Calu3 (cell line): ENCODE data around the gene ZC2HC1C. TPM values are rescaled to one million over a fixed set of nuclear protein-coding genes. Genes with fewer than 3 reads are reported as not detected.
"Not testable (repeated sequence)": the region's sequence is repeated elsewhere in the genome, so short reads cannot be mapped to it uniquely, and the experiment has no call there.

Source experiments
- BruUV-seq: library from RNA; stranded (reverse); fragments of 400-500 nt; replicated peaks from 2 replicates; lab custom pipeline; 2021; lab: Mats Ljungman, UMichigan
- CTCF ChIA-PET: fragments of 300-600 bp; sonication (Branson Sonifier 250); formaldehyde crosslinking; loops from one replicate; lab custom pipeline; 2022; ENCODE audit warnings: antibody characterized with exemption; lab: Charles Lee
- DNase-seq: peaks from one replicate; pipeline ENCODE4 v3.0.0; 2022
- H3K27ac Mint-ChIP-seq: one replicate; pipeline ENCODE4 v1.8.0; 2022; ENCODE audit warnings: mixed read lengths; ENCODE audit not compliant: unreplicated experiment
- H3K27me3 Mint-ChIP-seq: one replicate; pipeline ENCODE4 v1.8.0; 2022; ENCODE audit warnings: mixed read lengths; ENCODE audit not compliant: unreplicated experiment
- H3K36me3 Mint-ChIP-seq: one replicate; pipeline ENCODE4 v1.8.0; 2022; ENCODE audit warnings: mild to moderate bottlenecking, moderate library complexity, mixed read lengths; ENCODE audit not compliant: insufficient read depth, unreplicated experiment
- H3K4me1 Mint-ChIP-seq: one replicate; pipeline ENCODE4 v1.8.0; 2022; ENCODE audit warnings: mild to moderate bottlenecking, low read depth, mixed read lengths; ENCODE audit not compliant: unreplicated experiment
- H3K4me3 Mint-ChIP-seq: one replicate; pipeline ENCODE4 v1.8.0; 2022; ENCODE audit warnings: mild to moderate bottlenecking, low read depth, moderate library complexity, mixed read lengths; ENCODE audit not compliant: unreplicated experiment
- H3K9me3 Mint-ChIP-seq: one replicate; pipeline ENCODE4 v1.8.0; 2022; ENCODE audit warnings: low read depth, mixed read lengths; ENCODE audit not compliant: unreplicated experiment
- intact Hi-C: fragments of 100-400 bp; cut with micrococcal nuclease; formaldehyde crosslinking; loops from one replicate; pipeline ENCODE4 v1.10.0; 2022; ENCODE audit not compliant: unreplicated experiment
- total RNA-seq: library from RNA; stranded (reverse); gene quantifications from 2 replicates; pipeline ENCODE4 v1.2.3, GENCODE V29; 2022
- TF ChIP-seq, protein P1 (sequence below): fragments of 200-600 bp; IDR thresholded peaks from one replicate; pipeline ENCODE4 v1.8.0; 2022; ENCODE audit warnings: antibody characterized with exemption; ENCODE audit not compliant: unreplicated experiment

Gene ZC2HC1C
- total RNA-seq, 1 experiment from 2014 or later = 5.1 TPM

GRCh38 chr14:75123991-75124390 lies 54.5 kb downstream of the ZC2HC1C start:
- H3K4me1 Mint-ChIP-seq = peaks cover 37% of the 10 kb centered on the region
- peaks cover 45% of the 10 kb centered on the region for H3K36me3 Mint-ChIP-seq
- TF ChIP-seq, protein P1, sequence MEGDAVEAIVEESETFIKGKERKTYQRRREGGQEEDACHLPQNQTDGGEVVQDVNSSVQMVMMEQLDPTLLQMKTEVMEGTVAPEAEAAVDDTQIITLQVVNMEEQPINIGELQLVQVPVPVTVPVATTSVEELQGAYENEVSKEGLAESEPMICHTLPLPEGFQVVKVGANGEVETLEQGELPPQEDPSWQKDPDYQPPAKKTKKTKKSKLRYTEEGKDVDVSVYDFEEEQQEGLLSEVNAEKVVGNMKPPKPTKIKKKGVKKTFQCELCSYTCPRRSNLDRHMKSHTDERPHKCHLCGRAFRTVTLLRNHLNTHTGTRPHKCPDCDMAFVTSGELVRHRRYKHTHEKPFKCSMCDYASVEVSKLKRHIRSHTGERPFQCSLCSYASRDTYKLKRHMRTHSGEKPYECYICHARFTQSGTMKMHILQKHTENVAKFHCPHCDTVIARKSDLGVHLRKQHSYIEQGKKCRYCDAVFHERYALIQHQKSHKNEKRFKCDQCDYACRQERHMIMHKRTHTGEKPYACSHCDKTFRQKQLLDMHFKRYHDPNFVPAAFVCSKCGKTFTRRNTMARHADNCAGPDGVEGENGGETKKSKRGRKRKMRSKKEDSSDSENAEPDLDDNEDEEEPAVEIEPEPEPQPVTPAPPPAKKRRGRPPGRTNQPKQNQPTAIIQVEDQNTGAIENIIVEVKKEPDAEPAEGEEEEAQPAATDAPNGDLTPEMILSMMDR = no peak
- H3K27me3 Mint-ChIP-seq = no peaks in the 10 kb centered on the region
- intact Hi-C loops = no loop called here
- CTCF ChIA-PET = no interaction called here
- no TSS peak for BruUV-seq
- no peaks in the 10 kb centered on the region for H3K9me3 Mint-ChIP-seq
- H3K4me3 Mint-ChIP-seq = peak overlapping the region; percentile 39
- peak overlapping the region; percentile 85 for H3K27ac Mint-ChIP-seq
- peak; percentile 45 for DNase-seq

DNA sequence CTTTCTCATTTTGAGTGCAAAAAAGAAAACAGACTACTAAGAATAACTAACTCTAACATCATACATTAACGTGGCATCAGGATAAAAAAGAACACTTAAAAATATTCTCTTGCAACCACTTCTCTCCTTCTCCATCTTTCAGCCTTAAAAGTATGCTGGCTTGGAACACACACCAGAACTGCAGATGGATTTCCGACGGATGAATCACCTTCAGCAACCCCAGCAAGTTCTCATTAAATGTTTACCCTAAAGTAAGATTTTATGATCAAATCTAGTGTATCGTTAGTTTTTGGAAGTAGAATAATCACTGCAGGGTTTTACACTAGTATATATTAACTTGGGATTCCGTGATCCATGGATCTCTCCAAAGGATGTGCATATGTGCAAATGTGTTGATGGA lies 56.2 kb downstream of the ZC2HC1C start:
- DNase-seq = no peak

DNA sequence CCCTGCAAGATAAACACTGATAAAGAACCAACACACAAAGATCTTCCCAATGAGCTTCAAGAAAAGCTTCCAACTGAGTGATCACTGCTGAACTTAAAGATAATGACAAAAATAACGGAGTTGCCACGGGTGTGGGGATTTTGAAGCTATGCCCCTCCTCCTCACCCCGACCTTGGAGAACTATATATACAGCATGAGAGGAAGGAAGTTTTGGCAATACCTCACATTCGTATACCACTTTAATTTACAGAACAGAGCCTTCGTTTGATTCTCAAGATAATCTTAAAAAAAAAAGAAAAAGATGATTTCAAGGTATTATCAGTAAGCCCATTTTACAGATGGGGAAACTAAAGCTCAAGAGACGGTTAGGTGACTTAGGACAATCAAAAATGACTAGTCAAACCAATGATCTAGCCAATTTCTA lies 56.7 kb downstream of the ZC2HC1C start:
- H3K4me1 Mint-ChIP-seq = peaks cover 37% of the 10 kb centered on the region
- peak overlapping the region; percentile 87 for H3K27ac Mint-ChIP-seq
- no TSS peak for BruUV-seq
- DNase-seq = no peak
- H3K36me3 Mint-ChIP-seq = peaks cover 46% of the 10 kb centered on the region
- H3K9me3 Mint-ChIP-seq = no peaks in the 10 kb centered on the region
- no peaks in the 10 kb centered on the region for H3K27me3 Mint-ChIP-seq
- TF ChIP-seq, protein P1 = no peak
- CTCF ChIA-PET = interaction anchor here (0.6 kb wide), 1 partner anchor 135 kb away, joined by 4 read pairs; no protein-coding TSS in a partner anchor
- peak overlapping the region; percentile 82 for H3K4me3 Mint-ChIP-seq
- intact Hi-C loops = loop anchor here (2.0 kb wide), 1 partner anchor 105 kb away; no protein-coding TSS in a partner anchor

More for the DNA sequence above, 56.2 kb downstream of the ZC2HC1C start:
- Mint-ChIP-seq H3K4me3 (peak overlapping the region; percentile 82), H3K36me3 (peaks cover 43% of the 10 kb centered on the region), H3K27me3 (no peaks in the 10 kb centered on the region), H3K4me1 (peaks cover 37% of the 10 kb centered on the region), H3K9me3 (no peaks in the 10 kb centered on the region), H3K27ac (peak overlapping the region; percentile 87)
- TF ChIP-seq, protein P1 = no peak
- intact Hi-C loops = loop anchor here (2.0 kb wide), 1 partner anchor 105 kb away; no protein-coding TSS in a partner anchor
- no TSS peak for BruUV-seq
- CTCF ChIA-PET = no interaction called here

GRCh38 chr14:75126679-75127473 lies 57.4 kb downstream of the ZC2HC1C start, which contains the start of gene NEK9:
Gene NEK9 (minus strand): TSS chr14:75127048. CDS start chr14:75126921, 127 bp downstream.
- intact Hi-C loops = loop anchor here (2.0 kb wide), 1 partner anchor 104 kb away; no protein-coding TSS in a partner anchor
- no peaks in the 10 kb centered on the region for H3K27me3 Mint-ChIP-seq
- BruUV-seq = no TSS peak
- peak within 1 kb of the TSS; percentile 82 for H3K4me3 Mint-ChIP-seq
- CTCF ChIA-PET = no interaction called here
- H3K36me3 Mint-ChIP-seq = peaks cover 50% of the 10 kb centered on the region
- H3K9me3 Mint-ChIP-seq = no peaks in the 10 kb centered on the region
- TF ChIP-seq, protein P1 = no peak
- H3K27ac Mint-ChIP-seq = peak within 1 kb of the TSS; percentile 98
- H3K4me1 Mint-ChIP-seq = peaks cover 37% of the 10 kb centered on the region
- DNase-seq = peak; percentile 85

- intact Hi-C loops = loop anchor here (2.0 kb wide), 1 partner anchor 103 kb away; no protein-coding TSS in a partner anchor
- Mint-ChIP-seq H3K27ac (peak overlapping the region; percentile 98), H3K36me3 (peaks cover 56% of the 10 kb centered on the region), H3K4me3 (peak overlapping the region; percentile 82), H3K4me1 (peaks cover 40% of the 10 kb centered on the region)
- H3K9me3 Mint-ChIP-seq, BruUV-seq, CTCF ChIA-PET, H3K27me3 Mint-ChIP-seq: not testable (repeated sequence)
- DNase-seq = peak; percentile 28
Observed at GRCh38 chr14:75127474-75127820, 58.0 kb downstream of the ZC2HC1C start.
